Measurements from ENCODE around the gene OTUB1.

Gene OTUB1

DNA sequence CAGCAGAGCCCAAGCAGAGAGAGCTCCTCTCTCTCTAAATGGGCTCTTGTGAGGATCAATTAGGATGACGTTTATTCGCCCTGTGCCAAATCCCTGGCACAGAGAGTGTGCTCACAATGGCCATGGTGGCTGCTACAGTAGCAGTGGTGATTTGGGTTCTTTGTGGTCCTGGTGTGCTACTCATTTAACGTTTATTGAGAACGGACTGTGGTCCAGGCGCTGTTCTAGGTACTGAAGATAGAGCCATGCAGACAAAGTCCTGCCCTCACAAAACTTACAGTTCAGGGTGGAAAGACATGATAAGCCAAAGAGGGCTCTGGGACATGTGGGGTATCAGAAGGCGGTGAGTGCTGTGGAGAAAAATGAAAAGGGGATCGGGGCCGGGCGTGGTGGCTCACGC is 5.3 kb downstream of the OTUB1 start:
- TF ChIP-seq, protein P1, sequence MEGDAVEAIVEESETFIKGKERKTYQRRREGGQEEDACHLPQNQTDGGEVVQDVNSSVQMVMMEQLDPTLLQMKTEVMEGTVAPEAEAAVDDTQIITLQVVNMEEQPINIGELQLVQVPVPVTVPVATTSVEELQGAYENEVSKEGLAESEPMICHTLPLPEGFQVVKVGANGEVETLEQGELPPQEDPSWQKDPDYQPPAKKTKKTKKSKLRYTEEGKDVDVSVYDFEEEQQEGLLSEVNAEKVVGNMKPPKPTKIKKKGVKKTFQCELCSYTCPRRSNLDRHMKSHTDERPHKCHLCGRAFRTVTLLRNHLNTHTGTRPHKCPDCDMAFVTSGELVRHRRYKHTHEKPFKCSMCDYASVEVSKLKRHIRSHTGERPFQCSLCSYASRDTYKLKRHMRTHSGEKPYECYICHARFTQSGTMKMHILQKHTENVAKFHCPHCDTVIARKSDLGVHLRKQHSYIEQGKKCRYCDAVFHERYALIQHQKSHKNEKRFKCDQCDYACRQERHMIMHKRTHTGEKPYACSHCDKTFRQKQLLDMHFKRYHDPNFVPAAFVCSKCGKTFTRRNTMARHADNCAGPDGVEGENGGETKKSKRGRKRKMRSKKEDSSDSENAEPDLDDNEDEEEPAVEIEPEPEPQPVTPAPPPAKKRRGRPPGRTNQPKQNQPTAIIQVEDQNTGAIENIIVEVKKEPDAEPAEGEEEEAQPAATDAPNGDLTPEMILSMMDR (IDR thresholded peaks at IDR 0.05): no peak

DNA sequence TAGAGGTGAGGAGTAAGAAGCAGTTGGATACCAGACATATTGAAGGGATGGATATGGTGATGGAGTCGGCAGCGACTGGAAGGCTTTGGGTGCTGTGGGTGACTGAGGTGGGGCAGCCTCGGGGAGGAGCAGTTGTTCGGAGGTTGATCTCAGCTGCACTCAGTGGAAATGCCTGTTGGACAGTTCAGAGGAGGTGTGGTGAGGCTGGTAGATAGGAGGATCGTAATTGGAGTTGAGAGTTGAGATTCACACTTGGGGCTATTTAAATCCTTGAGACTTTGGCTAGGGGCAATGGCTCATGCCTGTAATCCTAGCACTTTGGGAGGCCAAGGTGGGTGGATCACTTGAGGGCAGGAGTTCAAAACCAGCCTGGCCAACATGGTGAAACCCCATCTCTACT is 6.9 kb downstream of the OTUB1 start:
- TF ChIP-seq, protein P1 (IDR thresholded peaks at IDR 0.05): no peak

DNA sequence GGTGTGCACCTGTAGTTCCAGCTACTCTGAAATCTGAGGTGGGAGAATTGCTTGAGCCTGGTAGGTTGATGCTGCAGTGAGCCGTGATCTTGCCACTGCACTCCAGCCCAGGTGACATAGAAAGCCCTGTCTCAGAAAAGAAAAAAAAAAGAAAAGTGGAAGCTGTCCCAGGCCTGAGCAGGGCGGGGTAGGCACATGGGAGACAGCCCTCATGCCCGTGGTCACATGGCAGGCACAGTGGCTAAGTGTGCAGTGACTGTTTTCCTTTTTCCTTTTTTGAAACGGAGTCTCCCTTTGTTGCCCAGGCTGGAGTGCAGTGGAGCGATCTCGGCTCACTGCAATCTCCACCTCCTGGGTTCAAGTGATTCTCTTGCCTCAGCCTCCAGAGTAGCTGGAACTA is 7.8 kb downstream of the OTUB1 start:
- TF ChIP-seq, protein P1 (IDR thresholded peaks at IDR 0.05): no peak

DNA sequence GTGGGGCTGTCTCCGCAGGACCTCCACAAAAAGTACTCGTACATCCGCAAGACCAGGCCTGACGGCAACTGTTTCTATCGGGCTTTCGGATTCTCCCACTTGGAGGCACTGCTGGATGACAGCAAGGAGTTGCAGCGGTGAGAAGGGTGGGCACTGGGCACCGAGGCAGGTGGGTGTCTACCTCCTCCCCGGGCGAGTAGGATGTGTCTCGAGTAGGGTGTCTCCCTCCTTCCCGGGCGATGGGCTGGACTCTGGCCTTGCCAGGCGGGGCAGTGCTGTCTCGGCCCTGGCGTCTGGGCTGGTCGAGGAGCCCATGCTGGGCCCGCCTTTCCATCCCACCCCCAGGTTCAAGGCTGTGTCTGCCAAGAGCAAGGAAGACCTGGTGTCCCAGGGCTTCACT is 10.3 kb downstream of the OTUB1 start:
- TF ChIP-seq, protein P1 (IDR thresholded peaks at IDR 0.05): no peak

DNA sequence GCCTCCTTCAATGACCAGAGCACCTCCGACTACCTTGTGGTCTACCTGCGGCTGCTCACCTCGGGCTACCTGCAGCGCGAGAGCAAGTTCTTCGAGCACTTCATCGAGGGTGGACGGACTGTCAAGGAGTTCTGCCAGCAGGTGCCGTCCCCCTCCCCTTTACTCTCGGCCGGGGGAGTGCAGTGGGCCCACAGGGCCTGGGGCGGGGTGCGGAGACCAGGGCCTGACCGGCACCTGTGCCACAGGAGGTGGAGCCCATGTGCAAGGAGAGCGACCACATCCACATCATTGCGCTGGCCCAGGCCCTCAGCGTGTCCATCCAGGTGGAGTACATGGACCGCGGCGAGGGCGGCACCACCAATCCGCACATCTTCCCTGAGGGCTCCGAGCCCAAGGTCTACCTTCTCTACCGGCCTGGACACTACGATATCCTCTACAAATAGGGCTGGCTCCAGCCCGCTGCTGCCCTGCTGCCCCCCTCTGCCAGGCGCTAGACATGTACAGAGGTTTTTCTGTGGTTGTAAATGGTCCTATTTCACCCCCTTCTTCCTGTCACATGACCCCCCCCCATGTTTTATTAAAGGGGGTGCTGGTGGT is 11.0 kb downstream of the OTUB1 start:
- TF ChIP-seq, protein P1 (IDR thresholded peaks at IDR 0.05): no peak

DNA sequence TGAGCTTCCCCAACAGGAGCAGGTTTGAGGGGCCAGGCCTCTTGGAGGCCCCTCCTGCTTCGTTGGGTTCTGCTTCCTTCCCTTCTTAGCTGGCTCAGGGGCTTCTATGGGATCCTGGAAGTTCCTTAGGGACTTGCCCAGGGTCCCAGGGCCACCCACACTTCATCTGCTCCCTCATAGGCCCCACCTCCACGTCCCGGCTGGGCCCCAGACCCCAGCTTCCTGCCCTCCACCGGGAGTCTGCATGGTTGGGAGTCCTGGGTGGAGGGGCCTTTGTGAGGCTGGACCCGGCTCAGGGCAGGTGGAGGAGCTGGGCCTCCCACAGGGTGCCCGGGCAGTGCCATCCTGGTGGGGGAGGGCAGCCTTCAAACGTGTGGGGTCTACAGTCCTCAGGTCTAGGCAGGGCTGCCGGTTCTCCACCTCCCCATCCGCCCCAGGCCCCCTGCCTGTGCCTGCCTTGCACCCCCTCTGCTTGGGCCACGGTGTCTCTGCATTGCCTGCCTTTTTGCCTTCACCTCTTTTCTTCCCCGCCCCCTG is 11.6 kb downstream of the OTUB1 start:
- TF ChIP-seq, protein P1 (IDR thresholded peaks at IDR 0.05): no peak

DNA sequence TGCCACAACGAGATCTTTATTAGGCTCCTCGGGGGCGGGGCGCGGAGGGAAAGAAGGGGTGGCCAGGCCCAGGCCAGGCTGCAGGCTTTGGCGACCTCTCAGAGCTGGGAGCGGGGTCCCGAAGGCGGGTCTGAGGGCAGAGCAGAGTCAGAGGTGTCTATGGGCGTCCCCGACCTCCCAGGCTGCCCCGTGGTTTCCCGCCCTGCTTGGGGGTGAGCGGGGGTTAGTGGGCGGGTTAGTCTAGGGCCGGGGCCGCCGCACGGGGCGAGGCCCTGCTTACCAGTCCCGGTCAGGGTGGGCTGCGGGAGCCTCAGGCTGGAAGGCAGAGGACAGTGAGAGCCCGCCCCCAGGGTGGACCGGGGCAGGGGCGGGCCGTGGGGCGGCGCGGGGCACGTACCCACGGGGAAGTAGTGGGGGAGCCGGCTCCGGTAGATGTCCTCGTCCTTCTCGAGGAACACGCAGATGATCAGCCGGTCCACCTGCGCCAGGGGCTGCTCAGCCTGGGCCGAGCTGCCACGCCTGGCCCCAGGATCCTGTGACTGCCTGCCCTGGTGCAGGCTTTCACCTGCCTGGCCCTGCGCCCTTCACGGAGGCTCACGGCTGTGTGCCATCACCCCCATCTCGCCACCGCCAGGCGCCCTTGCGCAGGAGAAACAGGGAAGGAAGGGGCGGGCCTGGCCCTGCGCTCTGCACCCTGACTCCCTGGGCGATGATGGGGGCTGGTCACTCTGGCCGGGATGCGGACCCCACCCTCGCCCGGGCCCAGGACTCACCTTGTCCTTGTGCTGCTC is 12.5 kb downstream of the OTUB1 start:
- TF ChIP-seq, protein P1 (IDR thresholded peaks at IDR 0.05): no peak

All from LNCAP (cell line).